H1 (cell line): ENCODE results near the gene VIT. TPM values are rescaled to one million over a fixed set of nuclear protein-coding genes. Genes with fewer than 3 reads are reported as not detected.

ENCODE experiments used
- CBX8 ChIP-seq: fragments of 300-800, 300-1000 bp; sonication (generic); IDR thresholded peaks from 2 replicates; pipeline ENCODE4 v1.7.1; 2016; ENCODE audit warnings: low read depth, low read length, borderline replicate concordance
- polyA plus RNA-seq, 7 experiments: library from polyadenylated mRNA; depleted of rRNA in 3 of 7; stranded (reverse) in 5 of 7; unstranded in 2 of 7; fragments of >200 nt in 5 of 7; fragments of 200-250 nt in 2 of 7; gene quantifications; 1 replicate in 5 of 7; 2 replicates in 1 of 7; 4 replicates in 1 of 7; pipeline versions ENCODE4 v1.2.1 to v1.2.3, GENCODE V29; 2011 to 2013; ENCODE audit warnings: missing spikeins in 2 of 7, mixed read lengths in 2 of 7
- total RNA-seq: library from RNA; stranded (reverse); fragmentation: NEBNext Ultra II Directional; extraction: Animal tissue kit (Norgen Biotek cat#: 25700); gene quantifications from 2 replicates; pipeline ENCODE4 v1.2.1, GENCODE V29; 2021

VIT gene
- total and polyA plus RNA-seq, 2 of the 8 experiments (the other 6 are each of a cell fraction or from before 2014, with no cell fraction given): 0.03 TPM; not detected in 1

- TF ChIP-seq CBX8: no peak
- TF ChIP-seq, all 59 proteins: peak for 0
Measured at GRCh38 chr2:36675579-36676282, 20.8 kb upstream of the VIT start (continued).
